ACC112 (cell line): ENCODE measurements around the gene FBXL17.
"Not testable (repeated sequence)": the region's sequence is repeated elsewhere in the genome, so short reads cannot be mapped to it uniquely, and the experiment has no call there.

ENCODE experiments used
- H2AFZ ChIP-seq: fragments of 200-600 bp; sonication (generic); one replicate; pipeline ENCODE4 v1.6.0; 2017; ENCODE audit warnings: antibody characterized with exemption, low read length; ENCODE audit not compliant: unreplicated experiment
- H3K27ac ChIP-seq: fragments of 200-600 bp; sonication (generic); 2 replicates; pipeline ENCODE4 v1.5.1; 2014; ENCODE audit warnings: low read depth, mild to moderate bottlenecking, antibody characterized with exemption, low read length, moderate library complexity
- H3K27me3 ChIP-seq: fragments of 200-600 bp; sonication (generic); 2 replicates; pipeline ENCODE4 v1.6.1; 2014; ENCODE audit warnings: mild to moderate bottlenecking, antibody characterized with exemption, low read length, moderate library complexity, mixed read lengths; ENCODE audit not compliant: insufficient read depth
- H3K36me3 ChIP-seq: fragments of 200-600 bp; sonication (generic); 2 replicates; pipeline ENCODE4 v1.6.1; 2016; ENCODE audit warnings: mild to moderate bottlenecking, antibody characterized with exemption, low read length, moderate library complexity, mixed read lengths; ENCODE audit not compliant: insufficient read depth
- H3K4me1 ChIP-seq: fragments of 200-600 bp; sonication (generic); one replicate; pipeline ENCODE4 v1.6.1; 2016; ENCODE audit warnings: low read length, mixed read lengths; ENCODE audit not compliant: insufficient read depth, unreplicated experiment, control insufficient read depth
- H3K4me3 ChIP-seq: fragments of 200-600 bp; sonication (generic); 2 replicates; pipeline ENCODE4 v1.5.1; 2014; ENCODE audit warnings: mild to moderate bottlenecking, low read depth, low read length
- H3K79me2 ChIP-seq: fragments of 200-600 bp; sonication (generic); one replicate; pipeline ENCODE4 v1.6.0; 2016; ENCODE audit warnings: low read length; ENCODE audit not compliant: control insufficient read depth, unreplicated experiment, insufficient read depth

Gene FBXL17

GRCh38 chr5:108396837-108397236 lies 14.9 kb upstream of the FBXL17 start:
- not testable (repeated sequence) for H3K36me3 ChIP-seq, H3K27me3 ChIP-seq, H3K4me3 ChIP-seq, H3K79me2 ChIP-seq, H3K4me1 ChIP-seq, H2AFZ ChIP-seq, H3K27ac ChIP-seq

GRCh38 chr5:108387758-108388157 lies 5.9 kb upstream of the FBXL17 start:
- peaks cover 6% of the 10 kb centered on the region for H3K4me1 ChIP-seq
- H3K79me2 ChIP-seq, result no peaks in the 10 kb centered on the region
- H3K4me3 ChIP-seq, result no peak overlapping the region
- no peak overlapping the region for H3K27ac ChIP-seq
- H3K36me3 ChIP-seq, result no peaks in the 10 kb centered on the region
- no peak overlapping the region for H2AFZ ChIP-seq
- H3K27me3 ChIP-seq, result no peaks in the 10 kb centered on the region

GRCh38 chr5:108386345-108387061 lies 4.6 kb upstream of the FBXL17 start:
- H3K27ac ChIP-seq, result 0 out of 2 replicates have a peak overlapping the region, but pooled peaks have one; percentile 5
- H3K79me2 ChIP-seq, result no peaks in the 10 kb centered on the region

GRCh38 chr5:108384741-108385140 lies 2.8 kb upstream of the FBXL17 start:
- H2AFZ ChIP-seq, result no peak overlapping the region
- no peaks in the 10 kb centered on the region for H3K27me3 ChIP-seq
- no peak overlapping the region for H3K27ac ChIP-seq
- peaks cover 6% of the 10 kb centered on the region for H3K79me2 ChIP-seq
- peaks cover 7% of the 10 kb centered on the region for H3K4me1 ChIP-seq
- H3K36me3 ChIP-seq, result no peaks in the 10 kb centered on the region
- no peak overlapping the region for H3K4me3 ChIP-seq

More at GRCh38 chr5:108386345-108387061, 4.6 kb upstream of the FBXL17 start:
- Histone ChIP-seq H2AFZ (no peak overlapping the region), H3K36me3 (no peaks in the 10 kb centered on the region), H3K4me1 (peaks cover 7% of the 10 kb centered on the region), H3K4me3 (no peak overlapping the region), H3K27me3 (no peaks in the 10 kb centered on the region)

GRCh38 chr5:108382784-108383330 lies 959 bp upstream of the FBXL17 start:
- H3K4me3 ChIP-seq, result peak overlapping the region; percentile 82
- H3K27me3 ChIP-seq, result no peaks in the 10 kb centered on the region
- H2AFZ ChIP-seq, result peak overlapping the region; percentile 83
- peak overlapping the region; percentile 86 for H3K27ac ChIP-seq
- H3K36me3 ChIP-seq, result no peaks in the 10 kb centered on the region
- peaks cover 15% of the 10 kb centered on the region for H3K79me2 ChIP-seq
- H3K4me1 ChIP-seq, result peaks cover 14% of the 10 kb centered on the region

- H2AFZ ChIP-seq, result peak overlapping the region; percentile 54
These were observed 446 bp downstream of the FBXL17 start for GRCh38 chr5:108381350-108381953.

GRCh38 chr5:108380531-108381349 lies 1.2 kb downstream of the FBXL17 start:
- Histone ChIP-seq H3K4me3 (peak overlapping the region; percentile 82), H2AFZ (peak overlapping the region; percentile 54), H3K79me2 (peaks cover 17% of the 10 kb centered on the region), H3K27ac (peak overlapping the region; percentile 86; the same call in 1 of the 2 replicates), H3K27me3 (no peaks in the 10 kb centered on the region), H3K36me3 (no peaks in the 10 kb centered on the region), H3K4me1 (peaks cover 14% of the 10 kb centered on the region)

More at GRCh38 chr5:108381350-108381953, 446 bp downstream of the FBXL17 start:
- H3K4me3 ChIP-seq, result peak overlapping the region; percentile 82
- peaks cover 14% of the 10 kb centered on the region for H3K4me1 ChIP-seq
- no peaks in the 10 kb centered on the region for H3K27me3 ChIP-seq
- peak overlapping the region; percentile 86 for H3K27ac ChIP-seq
- H3K79me2 ChIP-seq, result peaks cover 17% of the 10 kb centered on the region
- no peaks in the 10 kb centered on the region for H3K36me3 ChIP-seq

- H2AFZ ChIP-seq, result peak overlapping the region; percentile 44
- H3K27ac ChIP-seq, result no peak overlapping the region
These were observed 2.0 kb downstream of the FBXL17 start for GRCh38 chr5:108379722-108380530.

GRCh38 chr5:108375768-108376167 lies 6.1 kb downstream of the FBXL17 start:
- Histone ChIP-seq H3K4me3 (no peak overlapping the region), H3K36me3 (peaks cover 14% of the 10 kb centered on the region), H3K79me2 (peaks cover 25% of the 10 kb centered on the region), H2AFZ (no peak overlapping the region), H3K27me3 (no peaks in the 10 kb centered on the region), H3K4me1 (peaks cover 7% of the 10 kb centered on the region), H3K27ac (no peak overlapping the region)

More at GRCh38 chr5:108379722-108380530, 2.0 kb downstream of the FBXL17 start:
- no peaks in the 10 kb centered on the region for H3K27me3 ChIP-seq
- H3K4me1 ChIP-seq, result peaks cover 14% of the 10 kb centered on the region
- H3K79me2 ChIP-seq, result peaks cover 17% of the 10 kb centered on the region
- no peaks in the 10 kb centered on the region for H3K36me3 ChIP-seq
- peak overlapping the region; percentile 82 for H3K4me3 ChIP-seq

- Histone ChIP-seq H3K79me2 (peaks cover 11% of the 10 kb centered on the region), H3K27ac (no peak overlapping the region)
These were observed 8.5 kb downstream of the FBXL17 start for GRCh38 chr5:108373426-108373825.

More at GRCh38 chr5:108373426-108373825, 8.5 kb downstream of the FBXL17 start:
- H3K4me3 ChIP-seq, result no peak overlapping the region
- peaks cover 14% of the 10 kb centered on the region for H3K36me3 ChIP-seq
- H2AFZ ChIP-seq, result no peak overlapping the region
- no peaks in the 10 kb centered on the region for H3K4me1 ChIP-seq
- no peaks in the 10 kb centered on the region for H3K27me3 ChIP-seq
